Body of pancreas (tissue), 4 donors: ENCODE results near the gene GNB1L. TPM values are rescaled to one million over a fixed set of nuclear protein-coding genes. Genes with fewer than 3 reads are reported as not detected.

Experiments
- ATAC-seq: fragments of 150-250 bp; one replicate; pipeline ENCODE4 v1.9.1; 2016
- DNase-seq, 4 donors: peaks; one replicate each; pipeline ENCODE4 v3.0.0-alpha.2; 2019
- H3K27ac ChIP-seq, 4 donors: fragments of 200-600 bp; sonication (generic); 1 replicate in 3 of 4; 2 replicates in 1 of 4; pipeline versions ENCODE4 v1.5.1 to v1.6.1; 2016 to 2019; ENCODE audit warnings: mild to moderate bottlenecking in 1 of 4, mixed read lengths in 1 of 4, moderate library complexity in 1 of 4
- H3K27me3 ChIP-seq, 2 donors: fragments of 200-600 bp; sonication (generic); one replicate each; pipeline ENCODE4 v1.6.0; 2016; ENCODE audit warnings: mild to moderate bottlenecking in 1 of 2
- H3K36me3 ChIP-seq, 2 donors: fragments of 200-600 bp; sonication (generic); replicated peaks in 1 of 2; 2 replicates each; pipeline ENCODE4 v1.5.1; 2016; ENCODE audit warnings: low read depth in 2 of 2; ENCODE audit not compliant: insufficient read depth in 1 of 2
- H3K4me1 ChIP-seq: fragments of 200-600 bp; sonication (generic); one replicate; pipeline ENCODE4 v1.6.0; 2016
- H3K4me3 ChIP-seq, 2 donors: fragments of 200-600 bp; sonication (generic); 1 replicate in 1 of 2; 2 replicates in 1 of 2; pipeline ENCODE4 v1.5.1; 2016 to 2019
- H3K9me3 ChIP-seq, 3 donors: fragments of 200-600 bp; sonication (generic); 1 replicate in 2 of 3; 2 replicates in 1 of 3; pipeline ENCODE4 v1.5.1; 2016
- CTCF ChIP-seq, 7 experiments: fragments of 450-650 bp in 4 of 7; fragments of 200-600 bp in 3 of 7; sonication (generic) in 3 of 7; IDR thresholded peaks; one replicate each; pipeline ENCODE4 v1.5.1; 2016 to 2019; ENCODE audit warnings: antibody characterized with exemption in 7 of 7
- POLR2A ChIP-seq, 3 donors: fragments of 450-650 bp; IDR thresholded peaks; one replicate each; pipeline ENCODE4 v1.6.1; 2016; ENCODE audit warnings: antibody characterized with exemption in 3 of 3, mild to moderate bottlenecking in 2 of 3
- WGBS, 2 donors: methylation state at CpG; one replicate each; pipeline ENCODE4 v1.1.5; 2017; 5-methylcytosine and 5-hydroxymethylcytosine counted together
- intact Hi-C: fragments of 100-400 bp; cut with DNase I; formaldehyde crosslinking; loops from one replicate; pipeline ENCODE4 v1.15.1; 2023
- total RNA-seq, 2 donors: library from RNA; depleted of rRNA; stranded (reverse); fragments of >200 nt; gene quantifications; one replicate each; pipeline ENCODE4 v1.1.0, GENCODE V29; 2016

Gene GNB1L
- total RNA-seq, 2 donors from 2014 or later, result 1.3 to 3.3 TPM

- 74 to 93% methylated on average over 6 of the region's 6 CpGs for WGBS, 2 donors
- Histone ChIP-seq H3K27me3 (no peaks in the 10 kb centered on the region), H3K36me3 (no peaks in the 10 kb centered on the region), H3K4me1 (no peaks in the 10 kb centered on the region), H3K27ac (no peak overlapping the region), H3K9me3 (no peaks in the 10 kb centered on the region), H3K4me3 (no peak overlapping the region)
- no peak for ATAC-seq
- TF ChIP-seq POLR2A (IDR thresholded peaks at IDR 0.05) (no peak), CTCF (IDR thresholded peaks at IDR 0.05) (no peak)
- intact Hi-C loops, result no loop called here
- no peak for DNase-seq
These were observed 64.8 kb downstream of the GNB1L start for GRCh38 chr22:19789828-19790227.

- Histone ChIP-seq H3K27me3 (no peaks in the 10 kb centered on the region), H3K4me1 (no peaks in the 10 kb centered on the region), H3K27ac (no peak overlapping the region), H3K4me3 (no peak overlapping the region), H3K9me3 (no peaks in the 10 kb centered on the region), H3K36me3 (no peaks in the 10 kb centered on the region)
- DNase-seq (no peak), ATAC-seq (no peak)
- intact Hi-C loops, result no loop called here
- WGBS, 2 donors, result 90 to 100% methylated on average over 1 to 12 of the region's 16 CpGs
- TF ChIP-seq CTCF (IDR thresholded peaks at IDR 0.05) (no peak), POLR2A (IDR thresholded peaks at IDR 0.05) (no peak)
These were observed 65.3 kb downstream of the GNB1L start for GRCh38 chr22:19789406-19789805.

- no peak for TF ChIP-seq POLR2A (IDR thresholded peaks at IDR 0.05)
- no peak for TF ChIP-seq CTCF (IDR thresholded peaks at IDR 0.05)
- Histone ChIP-seq H3K4me3 (no peak overlapping the region), H3K4me1 (no peaks in the 10 kb centered on the region), H3K27me3 (no peaks in the 10 kb centered on the region), H3K36me3 (no peaks in the 10 kb centered on the region), H3K9me3 (no peaks in the 10 kb centered on the region), H3K27ac (no peak overlapping the region)
- WGBS, 2 donors, result 90 to 93% methylated on average over 4 to 20 of the region's 34 CpGs
- intact Hi-C loops, result no loop called here
- no peak for DNase-seq
- ATAC-seq, result no peak
These were observed 65.9 kb downstream of the GNB1L start for GRCh38 chr22:19788661-19789225.

- TF ChIP-seq POLR2A (IDR thresholded peaks at IDR 0.05) (no peak), CTCF (IDR thresholded peaks at IDR 0.05) (no peak)
- WGBS, 2 donors, result 90 to 95% methylated on average over 7 to 9 of the region's 9 CpGs
- intact Hi-C loops, result no loop called here
- Histone ChIP-seq H3K4me1 (no peaks in the 10 kb centered on the region), H3K36me3 (no peaks in the 10 kb centered on the region), H3K4me3 (no peak overlapping the region), H3K27me3 (peaks cover 0 to 5% of the 10 kb centered on the region in 2 donors), H3K27ac (no peak overlapping the region), H3K9me3 (no peaks in the 10 kb centered on the region)
- DNase-seq (no peak), ATAC-seq (no peak)
These were observed 66.9 kb downstream of the GNB1L start for GRCh38 chr22:19787849-19788141.
